Activated naive CD4-positive, alpha-beta T cell treated with anti-CD3 and anti-CD28 coated beads, Interleukin-2, amount 10 ng/mL, durations not matched to agents 7 days and 5 days (primary cell): ENCODE measurements around the gene LINGO1.

Experiments used
- CTCF ChIA-PET: fragments of 350-600 bp; sonication (Branson Sonifier 250); formaldehyde crosslinking; loops from one replicate; lab custom pipeline; 2021; ENCODE audit warnings: antibody characterized with exemption; lab: Charles Lee
- DNase-seq: peaks from one replicate; pipeline ENCODE4 v3.0.0-alpha.2; 2020
- H3K27ac Mint-ChIP-seq: one replicate; pipeline ENCODE4 v1.8.0; 2021; ENCODE audit warnings: mild to moderate bottlenecking, moderate library complexity, mixed read lengths
- H3K27me3 Mint-ChIP-seq: one replicate; pipeline ENCODE4 v1.8.0; 2021; ENCODE audit warnings: mild to moderate bottlenecking, mixed read lengths
- H3K36me3 Mint-ChIP-seq: one replicate; pipeline ENCODE4 v1.8.0; 2021; ENCODE audit warnings: mixed read lengths
- H3K4me1 Mint-ChIP-seq: one replicate; pipeline ENCODE4 v1.8.0; 2021; ENCODE audit warnings: mixed read lengths
- H3K4me3 Mint-ChIP-seq: one replicate; pipeline ENCODE4 v1.8.0; 2021; ENCODE audit warnings: mild to moderate bottlenecking, moderate library complexity, mixed read lengths
- H3K9me3 Mint-ChIP-seq: one replicate; pipeline ENCODE4 v1.8.0; 2021; ENCODE audit warnings: mixed read lengths

LINGO1 gene

DNA sequence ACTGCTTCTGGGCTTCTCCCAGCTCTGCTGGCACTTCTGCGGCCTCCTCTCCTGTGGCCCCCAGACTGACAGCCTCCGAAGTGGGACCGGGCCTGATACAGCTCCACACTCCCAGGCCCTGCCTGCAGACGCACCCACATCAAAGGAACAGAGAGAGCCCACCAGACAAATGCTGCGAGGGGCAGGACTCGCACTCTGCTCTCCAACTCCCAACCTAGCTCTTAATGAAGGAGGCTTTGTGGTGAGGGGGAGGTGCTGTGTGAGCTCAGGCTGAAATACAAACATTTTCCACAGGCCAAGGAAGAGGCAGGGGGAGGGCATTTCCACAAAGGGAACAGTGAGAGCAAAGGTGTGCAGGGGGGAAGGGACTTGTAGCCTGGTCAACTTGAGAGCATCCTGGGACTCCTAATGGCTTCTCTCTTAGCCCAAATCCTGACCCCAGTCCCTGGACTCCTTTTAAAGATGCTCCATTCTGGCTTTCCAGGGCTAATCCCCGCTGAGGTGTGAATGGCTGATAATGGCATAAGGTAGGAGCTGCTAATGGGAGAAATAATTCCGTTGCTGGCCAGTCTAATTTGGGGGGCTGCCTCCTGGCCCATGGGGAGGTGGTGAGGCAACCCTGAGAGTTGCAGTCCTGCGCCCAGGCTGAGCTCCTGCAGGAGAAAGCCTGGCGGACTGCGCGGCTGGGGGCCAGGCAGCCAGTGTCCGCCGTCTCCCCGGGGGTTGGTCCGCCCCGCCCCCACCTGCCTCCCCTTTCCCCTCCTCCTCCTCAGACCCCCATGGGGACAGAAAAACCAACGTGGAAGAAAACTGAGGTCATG is 9.6 kb downstream of the LINGO1 start:
- no peaks in the 10 kb centered on the region for H3K4me1 Mint-ChIP-seq
- H3K4me3 Mint-ChIP-seq, result no peak overlapping the region
- H3K27ac Mint-ChIP-seq, result no peak overlapping the region
- CTCF ChIA-PET, result no interaction called here
- no peaks in the 10 kb centered on the region for H3K36me3 Mint-ChIP-seq
- peaks cover 12% of the 10 kb centered on the region for H3K27me3 Mint-ChIP-seq
- no peaks in the 10 kb centered on the region for H3K9me3 Mint-ChIP-seq
- DNase-seq, result no peak

DNA sequence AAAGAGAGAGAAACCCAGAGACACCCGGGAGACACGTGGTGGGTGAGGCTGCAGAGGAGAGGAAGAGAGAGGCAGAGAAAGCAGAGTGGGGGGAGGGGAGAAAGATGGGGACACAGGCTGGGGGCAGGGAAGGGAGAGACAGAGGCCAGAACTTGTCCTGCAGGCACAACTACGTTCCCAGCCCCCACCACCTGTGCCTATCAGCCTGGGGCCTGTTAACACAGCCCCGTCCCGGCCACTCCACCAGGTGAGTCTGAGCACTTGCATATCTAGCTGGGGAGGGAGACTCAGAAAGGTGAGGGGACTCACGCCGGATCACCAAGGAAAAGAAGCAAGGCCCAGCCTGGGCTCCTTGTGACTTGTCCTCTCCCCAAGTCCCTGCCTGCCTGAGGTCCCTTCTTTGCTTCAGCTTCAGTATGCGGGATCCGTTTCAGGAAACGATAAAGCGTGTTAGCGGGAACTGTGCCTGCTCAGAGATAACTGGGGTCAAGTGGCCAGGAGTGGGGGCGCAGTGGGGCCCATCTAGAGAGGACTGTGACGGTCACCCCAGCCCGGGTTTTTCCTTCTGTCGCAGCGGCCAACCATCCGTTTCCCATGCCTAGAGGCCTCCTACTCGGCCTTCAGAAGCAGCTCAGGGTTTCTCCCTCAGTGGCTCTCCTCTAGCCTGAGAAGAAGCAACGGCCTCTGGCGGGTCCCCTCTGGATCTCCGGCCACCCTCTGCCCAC is 10.3 kb downstream of the LINGO1 start:
- H3K4me3 Mint-ChIP-seq, result no peak overlapping the region
- H3K27ac Mint-ChIP-seq, result no peak overlapping the region
- CTCF ChIA-PET, result no interaction called here

DNA sequence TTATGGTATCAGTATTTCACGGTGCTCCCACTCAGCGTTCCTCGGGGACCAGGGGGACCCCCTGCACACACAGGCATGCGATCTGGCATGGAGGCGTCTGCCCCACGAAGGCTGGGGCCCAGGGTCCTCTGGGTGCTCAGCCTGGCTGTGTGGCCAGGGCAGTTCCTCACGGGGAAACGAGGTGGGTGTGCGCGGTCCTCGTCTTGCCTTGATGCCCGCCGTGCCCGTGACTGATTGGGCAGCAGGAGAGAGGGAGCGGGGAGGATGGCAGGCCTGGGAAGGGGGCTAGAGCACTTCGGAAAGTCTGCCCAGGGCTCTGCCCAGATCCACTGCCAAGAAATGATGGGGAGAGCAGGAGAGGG is 10.9 kb downstream of the LINGO1 start:
- Mint-ChIP-seq H3K27ac (no peak overlapping the region), H3K36me3 (no peaks in the 10 kb centered on the region), H3K27me3 (peaks cover 11% of the 10 kb centered on the region), H3K4me1 (no peaks in the 10 kb centered on the region), H3K9me3 (no peaks in the 10 kb centered on the region), H3K4me3 (no peak overlapping the region)
- CTCF ChIA-PET, result no interaction called here
- DNase-seq, result no peak

More for the DNA sequence above, 10.3 kb downstream of the LINGO1 start:
- Mint-ChIP-seq H3K4me1 (no peaks in the 10 kb centered on the region), H3K36me3 (no peaks in the 10 kb centered on the region), H3K27me3 (peaks cover 11% of the 10 kb centered on the region), H3K9me3 (no peaks in the 10 kb centered on the region)
- DNase-seq, result no peak

DNA sequence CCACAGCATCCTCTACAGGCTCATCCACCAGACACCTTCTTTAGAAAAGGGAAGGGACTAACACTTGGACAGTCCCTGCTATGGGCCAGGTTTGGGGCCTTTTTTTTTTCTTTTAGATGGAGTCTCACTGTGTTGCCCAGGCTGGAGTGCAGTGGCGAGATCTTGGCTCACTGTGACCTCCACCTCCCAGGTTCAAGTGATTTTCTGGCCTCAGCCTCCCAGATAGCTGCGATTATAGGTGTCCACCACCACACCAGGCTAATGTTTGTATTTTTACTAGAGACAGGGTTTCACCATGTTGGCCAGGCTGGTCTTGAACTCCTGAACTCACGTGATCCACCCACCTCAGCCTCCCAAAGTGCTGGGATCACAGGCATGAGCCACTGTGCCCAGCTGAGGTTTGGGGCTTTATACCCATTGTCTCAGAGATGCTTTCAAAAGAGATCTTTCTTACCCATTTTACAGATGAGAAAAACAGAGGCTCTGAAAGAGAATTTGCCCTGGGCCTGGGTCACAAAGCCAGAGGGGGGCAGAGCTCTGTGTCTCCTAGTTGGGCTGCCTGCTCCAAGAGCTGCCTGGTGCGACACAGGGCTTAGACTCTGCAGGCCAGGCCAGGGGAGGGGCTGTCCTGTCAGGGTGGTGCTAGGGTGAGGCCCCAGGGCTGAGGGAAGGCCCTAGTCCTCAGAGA is 11.6 kb downstream of the LINGO1 start:
- H3K27me3 Mint-ChIP-seq, result peaks cover 5% of the 10 kb centered on the region
- H3K36me3 Mint-ChIP-seq, result no peaks in the 10 kb centered on the region
- H3K27ac Mint-ChIP-seq, result no peak overlapping the region
- no peaks in the 10 kb centered on the region for H3K4me1 Mint-ChIP-seq
- H3K4me3 Mint-ChIP-seq, result no peak overlapping the region
- DNase-seq, result no peak
- CTCF ChIA-PET, result no interaction called here
- H3K9me3 Mint-ChIP-seq, result no peaks in the 10 kb centered on the region

DNA sequence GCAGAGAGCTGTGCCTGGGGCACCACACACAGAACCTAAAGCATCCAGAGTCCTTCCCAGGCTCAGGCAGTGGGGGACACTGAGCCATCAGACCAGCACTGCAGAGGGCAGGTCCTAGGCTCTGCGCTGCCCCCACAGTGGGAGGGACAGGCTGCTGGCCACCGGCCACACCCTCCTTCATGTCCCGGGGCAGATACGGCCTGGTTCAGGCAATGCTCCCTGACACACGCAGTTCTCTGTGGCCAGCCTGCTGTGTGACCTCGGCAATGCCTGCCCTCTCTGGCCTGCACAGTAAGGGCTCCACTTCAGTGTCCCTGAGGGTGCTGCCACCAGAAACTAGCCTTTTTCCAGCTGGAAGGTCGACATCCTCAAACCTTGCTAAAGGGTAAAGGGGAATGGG is 12.4 kb downstream of the LINGO1 start:
- Mint-ChIP-seq H3K4me3 (no peak overlapping the region), H3K27me3 (peaks cover 5% of the 10 kb centered on the region), H3K4me1 (no peaks in the 10 kb centered on the region), H3K27ac (no peak overlapping the region), H3K9me3 (no peaks in the 10 kb centered on the region), H3K36me3 (no peaks in the 10 kb centered on the region)
- CTCF ChIA-PET, result no interaction called here
- DNase-seq, result no peak

DNA sequence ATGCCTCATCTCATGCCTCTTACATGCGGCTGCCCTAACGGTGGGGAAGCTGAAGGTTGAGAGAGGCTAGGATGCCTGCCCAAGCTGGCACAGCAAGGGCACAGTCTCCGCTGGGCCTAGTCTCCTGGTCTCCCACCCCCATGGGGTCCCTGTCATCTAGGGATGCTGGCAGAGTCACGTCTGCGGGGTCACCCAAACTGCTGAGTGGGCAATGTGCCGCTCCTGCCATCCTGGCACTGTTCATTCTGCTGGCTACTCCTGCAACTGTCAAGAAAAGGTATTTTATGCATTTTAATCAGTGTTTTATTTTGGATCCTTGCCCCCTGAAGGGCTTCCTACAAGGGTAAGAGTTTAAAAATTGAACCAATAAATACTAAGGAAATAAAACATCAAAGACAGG is 12.8 kb downstream of the LINGO1 start:
- CTCF ChIA-PET, result no interaction called here
- H3K4me3 Mint-ChIP-seq, result no peak overlapping the region
- H3K27me3 Mint-ChIP-seq, result peaks cover 9% of the 10 kb centered on the region
- H3K4me1 Mint-ChIP-seq, result no peaks in the 10 kb centered on the region
- no peaks in the 10 kb centered on the region for H3K9me3 Mint-ChIP-seq
- no peaks in the 10 kb centered on the region for H3K36me3 Mint-ChIP-seq
- no peak for DNase-seq
- H3K27ac Mint-ChIP-seq, result no peak overlapping the region

DNA sequence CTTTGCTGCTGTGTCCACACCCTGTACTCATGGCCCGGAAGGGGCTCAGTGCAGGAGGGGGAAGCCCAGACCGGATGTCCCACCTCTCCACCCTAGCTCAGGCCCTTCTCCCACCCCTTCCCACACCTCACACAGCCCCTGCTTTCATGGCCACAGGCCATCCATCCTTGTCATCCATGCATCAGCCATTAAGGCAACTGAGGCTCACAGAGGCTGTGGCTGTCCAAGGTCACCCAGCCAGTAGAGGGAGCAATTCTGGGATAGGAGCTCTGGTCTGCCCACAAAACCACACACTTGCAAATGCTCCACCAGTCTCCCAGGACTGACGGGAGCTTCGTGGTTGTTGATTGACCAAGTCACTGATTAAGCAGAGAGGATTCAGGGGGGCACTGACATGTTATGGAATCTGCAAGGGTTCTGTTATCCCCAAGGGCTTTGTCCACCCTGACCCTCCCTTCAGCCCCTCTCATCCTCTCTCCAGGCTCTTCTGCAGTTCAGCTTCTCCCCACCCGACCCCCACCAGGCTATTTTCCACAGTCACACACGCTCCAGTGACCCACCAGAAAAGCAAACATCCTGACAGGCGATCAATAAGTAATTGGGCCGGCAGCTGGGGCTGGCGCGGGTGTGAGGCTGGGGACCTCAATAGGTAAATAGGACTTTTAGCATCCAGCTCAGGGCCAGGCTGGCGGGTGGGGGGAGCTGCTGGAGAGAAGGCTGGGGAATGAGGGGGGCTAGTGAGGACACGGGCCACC is 15.1 kb downstream of the LINGO1 start:
- DNase-seq, result no peak
- Mint-ChIP-seq H3K27ac (no peak overlapping the region), H3K4me3 (no peak overlapping the region), H3K36me3 (no peaks in the 10 kb centered on the region), H3K27me3 (peaks cover 13% of the 10 kb centered on the region), H3K9me3 (no peaks in the 10 kb centered on the region), H3K4me1 (no peaks in the 10 kb centered on the region)
- CTCF ChIA-PET, result interaction anchor here (0.6 to 1.8 kb wide), 6 partner anchors 9 to 103 kb away, joined by 3 to 6 read pairs (median 4); no protein-coding TSS in a partner anchor

DNA sequence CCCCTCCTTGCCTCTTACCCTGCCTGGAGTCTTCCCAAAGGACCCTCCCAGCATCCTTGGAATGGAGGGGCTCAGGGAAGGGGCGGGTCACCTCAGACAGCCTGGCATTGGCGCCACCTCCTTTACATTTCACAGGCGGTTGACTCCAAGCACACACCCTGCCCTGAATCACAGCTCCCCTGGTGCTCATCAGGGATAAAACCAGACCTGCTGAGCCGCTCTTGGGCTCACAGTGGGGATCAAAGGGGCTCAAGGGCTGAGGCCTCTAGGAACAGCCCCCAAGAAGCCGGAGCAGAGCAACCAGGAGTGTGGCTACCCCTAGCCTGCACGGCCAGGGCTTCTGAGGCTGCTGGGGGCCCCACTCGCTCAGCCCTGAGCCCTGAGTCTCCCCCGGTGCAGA is 16.6 kb downstream of the LINGO1 start:
- no peaks in the 10 kb centered on the region for H3K9me3 Mint-ChIP-seq

DNA sequence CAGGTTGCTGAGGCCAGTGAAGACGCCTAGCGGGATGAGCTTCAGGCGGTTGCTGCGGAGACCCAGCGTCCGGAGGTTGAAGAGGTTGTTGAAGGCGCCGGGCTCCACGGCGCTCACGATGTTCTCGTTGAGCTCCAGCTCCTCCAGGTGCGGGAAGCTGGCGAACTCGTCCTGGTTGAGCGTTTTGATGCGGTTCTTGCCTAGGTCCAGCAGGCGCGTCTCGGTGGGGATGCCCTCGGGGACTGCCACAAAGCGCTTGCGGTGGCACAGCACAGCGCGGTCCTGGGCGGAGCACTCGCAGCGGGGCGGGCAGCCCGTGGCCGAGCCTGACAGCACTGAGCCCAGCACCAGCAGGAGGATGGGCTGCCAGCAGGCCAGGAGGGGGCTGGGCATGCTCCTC is 17.2 kb downstream of the LINGO1 start:
- CTCF ChIA-PET, result no interaction called here
- no peak overlapping the region for H3K4me3 Mint-ChIP-seq
- no peak for DNase-seq
- peaks cover 13% of the 10 kb centered on the region for H3K27me3 Mint-ChIP-seq
- H3K36me3 Mint-ChIP-seq, result no peaks in the 10 kb centered on the region
- no peaks in the 10 kb centered on the region for H3K9me3 Mint-ChIP-seq
- H3K4me1 Mint-ChIP-seq, result no peaks in the 10 kb centered on the region
- no peak overlapping the region for H3K27ac Mint-ChIP-seq

More for the DNA sequence above, 16.6 kb downstream of the LINGO1 start:
- H3K4me1 Mint-ChIP-seq, result no peaks in the 10 kb centered on the region
- no peak for DNase-seq
- no peak overlapping the region for H3K4me3 Mint-ChIP-seq
- CTCF ChIA-PET, result no interaction called here
- peaks cover 13% of the 10 kb centered on the region for H3K27me3 Mint-ChIP-seq
- no peak overlapping the region for H3K27ac Mint-ChIP-seq
- H3K36me3 Mint-ChIP-seq, result no peaks in the 10 kb centered on the region

DNA sequence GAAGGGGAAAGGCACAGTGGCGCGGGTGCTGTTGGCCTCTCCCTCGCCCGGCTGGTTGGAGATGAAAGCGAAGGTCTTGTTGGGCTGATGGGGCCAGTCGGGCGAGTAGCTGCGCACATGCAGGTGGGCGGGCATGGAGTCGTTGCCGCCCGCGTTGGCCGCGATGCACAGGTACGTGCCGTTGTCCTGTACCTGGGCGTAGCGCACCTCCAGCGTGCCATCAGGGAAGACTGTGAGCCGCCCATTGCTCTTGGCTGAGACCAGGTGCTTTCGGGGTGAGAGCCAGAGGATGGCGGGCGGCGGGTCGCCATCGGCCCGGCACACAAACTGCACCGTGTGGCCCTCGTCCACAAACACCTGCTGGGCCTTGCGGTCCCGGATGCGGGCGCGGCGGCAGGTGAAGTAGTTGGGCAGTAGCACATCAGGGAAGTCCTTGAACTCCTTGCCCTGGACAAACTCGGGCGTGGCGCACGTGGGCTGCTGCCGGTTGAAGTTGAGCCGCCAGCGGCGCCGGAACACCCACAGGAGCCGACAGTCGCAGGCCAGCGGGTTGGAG is 18.4 kb downstream of the LINGO1 start:
- no peak overlapping the region for H3K27ac Mint-ChIP-seq
- H3K27me3 Mint-ChIP-seq, result peaks cover 13% of the 10 kb centered on the region
- CTCF ChIA-PET, result no interaction called here
- H3K36me3 Mint-ChIP-seq, result no peaks in the 10 kb centered on the region
- no peaks in the 10 kb centered on the region for H3K9me3 Mint-ChIP-seq
- H3K4me1 Mint-ChIP-seq, result no peaks in the 10 kb centered on the region
- DNase-seq, result no peak
- H3K4me3 Mint-ChIP-seq, result no peak overlapping the region

DNA sequence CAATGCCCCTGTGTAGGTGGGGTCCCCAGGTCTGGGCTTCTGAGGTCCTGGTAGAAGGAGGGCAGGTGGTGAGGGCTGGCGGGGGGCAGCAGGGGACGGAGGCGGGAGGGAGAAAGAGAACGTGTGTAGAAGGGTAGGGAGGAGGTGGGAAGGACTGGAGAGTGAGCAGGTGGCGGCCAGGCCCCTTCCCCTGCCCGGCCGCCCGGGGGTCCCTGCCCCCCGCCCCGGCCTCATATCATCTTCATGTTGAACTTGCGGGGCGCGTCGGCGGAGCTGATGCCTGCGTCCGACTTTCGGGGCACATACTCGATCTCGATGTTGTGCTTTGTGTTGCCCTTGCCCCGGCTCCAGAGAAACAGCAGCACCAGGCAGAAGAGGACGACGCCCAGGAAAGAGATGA is 18.9 kb downstream of the LINGO1 start:
- no peaks in the 10 kb centered on the region for H3K4me1 Mint-ChIP-seq
- H3K27ac Mint-ChIP-seq, result peak overlapping the region; percentile 42
- no peak for DNase-seq
- no peaks in the 10 kb centered on the region for H3K9me3 Mint-ChIP-seq
- CTCF ChIA-PET, result no interaction called here
- no peak overlapping the region for H3K4me3 Mint-ChIP-seq
- H3K27me3 Mint-ChIP-seq, result peaks cover 13% of the 10 kb centered on the region
- H3K36me3 Mint-ChIP-seq, result no peaks in the 10 kb centered on the region

DNA sequence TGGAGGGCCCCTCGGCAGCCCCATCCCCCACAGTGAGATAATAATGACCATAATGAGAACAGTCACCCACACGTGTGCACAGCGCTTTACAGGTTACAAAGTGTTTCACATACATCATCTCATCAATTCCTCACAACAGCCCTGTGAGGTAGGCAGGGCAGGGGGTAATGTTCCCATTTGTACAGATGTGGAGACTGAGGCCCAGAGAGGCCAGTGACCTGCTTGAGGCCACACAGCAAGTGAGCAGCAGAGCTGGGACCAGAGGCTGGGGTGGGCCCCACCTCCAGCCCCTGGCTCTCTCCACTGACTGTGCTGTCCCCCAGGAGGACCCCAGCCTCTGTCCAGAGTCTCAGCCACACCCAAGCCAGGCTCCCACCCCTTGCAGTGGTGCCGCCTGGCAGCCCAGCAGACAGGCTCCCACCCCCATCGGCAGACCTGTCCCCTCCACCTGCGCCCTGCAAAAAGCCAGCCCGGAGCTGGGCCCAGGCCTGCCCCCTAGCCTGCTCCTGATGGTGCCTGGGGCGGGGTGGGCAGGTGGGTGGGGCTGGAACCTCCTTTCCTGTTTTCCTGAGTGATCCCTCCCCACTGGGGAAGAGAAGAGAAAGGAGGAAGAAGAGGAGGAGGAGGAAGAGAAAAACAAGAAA is 19.6 kb downstream of the LINGO1 start:
- Mint-ChIP-seq H3K9me3 (no peaks in the 10 kb centered on the region), H3K4me1 (no peaks in the 10 kb centered on the region), H3K27ac (no peak overlapping the region), H3K27me3 (peaks cover 13% of the 10 kb centered on the region), H3K36me3 (no peaks in the 10 kb centered on the region), H3K4me3 (no peak overlapping the region)
- CTCF ChIA-PET, result no interaction called here
- DNase-seq, result no peak

DNA sequence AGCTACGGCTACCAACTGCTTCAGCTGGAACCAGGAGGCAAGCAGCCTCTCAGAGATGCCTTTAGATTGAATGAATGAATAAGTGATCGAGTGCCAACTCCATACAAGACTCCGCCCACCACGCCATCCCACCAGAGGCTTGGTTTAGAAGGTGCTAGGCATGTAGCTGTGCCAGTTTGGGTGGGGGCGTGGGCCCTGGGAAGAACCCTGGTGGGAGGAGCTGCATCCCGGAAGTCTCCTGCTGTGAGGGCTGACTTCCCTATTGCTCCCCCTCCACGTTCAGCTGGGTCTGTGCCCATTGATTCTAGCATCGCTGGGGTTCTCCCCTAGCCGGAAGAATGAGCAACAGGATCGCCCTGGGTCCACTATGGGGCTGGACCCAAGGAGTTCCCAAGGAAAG is 20.9 kb downstream of the LINGO1 start:
- DNase-seq, result no peak

More for the DNA sequence above, 20.9 kb downstream of the LINGO1 start:
- Mint-ChIP-seq H3K36me3 (no peaks in the 10 kb centered on the region), H3K27me3 (peaks cover 8% of the 10 kb centered on the region), H3K4me3 (no peak overlapping the region), H3K4me1 (no peaks in the 10 kb centered on the region), H3K9me3 (no peaks in the 10 kb centered on the region), H3K27ac (no peak overlapping the region)
- CTCF ChIA-PET, result no interaction called here
